Measurements from ENCODE around the gene MACROD2. TPM values are rescaled to one million over a fixed set of nuclear protein-coding genes. Genes with fewer than 3 reads are reported as not detected.

The MACROD2 gene
- total RNA-seq, 1 donor from 2014 or later = 3.1 TPM

GRCh38 chr20:14335052-14335451 is 339.7 kb downstream of the MACROD2 start:
- H3K9me3 ChIP-seq (ENCODE audit: control insufficient read depth in 3 of 3, low read length in 3 of 3) = no peaks in the 10 kb centered on the region
- peaks cover 0 to 12% (median 5%) of the 10 kb centered on the region in 3 donors for H3K4me1 ChIP-seq (ENCODE audit: control insufficient read depth in 3 of 3, insufficient read depth in 3 of 3, low read length in 3 of 3)
- H3K27ac ChIP-seq (ENCODE audit: low read depth, low read length) = no peak overlapping the region
- no peaks in the 10 kb centered on the region for H3K27me3 ChIP-seq (ENCODE audit: control insufficient read depth in 3 of 3, insufficient read depth in 3 of 3, low read length in 3 of 3)
- no peaks in the 10 kb centered on the region for H3K36me3 ChIP-seq (ENCODE audit: control insufficient read depth in 3 of 3, insufficient read depth in 3 of 3, low read length in 3 of 3)
- peak overlapping the region in 2 of 3 donors; percentile 23 to 46 for H3K9ac ChIP-seq (ENCODE audit: low read depth in 1 of 3, low read length in 3 of 3)
- H3K4me3 ChIP-seq (ENCODE audit: low read length in 3 of 3) = peak overlapping the region in 2 of 3 donors; percentile 1 to 38

- H3K4me1 ChIP-seq (ENCODE audit: control insufficient read depth in 3 of 3, insufficient read depth in 3 of 3, low read length in 3 of 3) = peaks cover 0 to 12% (median 6%) of the 10 kb centered on the region in 3 donors
- H3K9ac ChIP-seq (ENCODE audit: low read depth in 1 of 3, low read length in 3 of 3) = peak overlapping the region; percentile 63 to 80 (median 69)
- H3K4me3 ChIP-seq (ENCODE audit: low read length in 3 of 3) = peak overlapping the region; percentile 68 to 78 (median 70)
- peak overlapping the region; percentile 59 for H3K27ac ChIP-seq (ENCODE audit: low read depth, low read length)
- no peaks in the 10 kb centered on the region for H3K36me3 ChIP-seq (ENCODE audit: control insufficient read depth in 3 of 3, insufficient read depth in 3 of 3, low read length in 3 of 3)
- no peaks in the 10 kb centered on the region for H3K9me3 ChIP-seq (ENCODE audit: control insufficient read depth in 3 of 3, low read length in 3 of 3)
- H3K27me3 ChIP-seq (ENCODE audit: control insufficient read depth in 3 of 3, insufficient read depth in 3 of 3, low read length in 3 of 3) = no peaks in the 10 kb centered on the region
Observed at GRCh38 chr20:14336686-14337085, 341.4 kb downstream of the MACROD2 start.

- no peaks in the 10 kb centered on the region for H3K27me3 ChIP-seq (ENCODE audit: control insufficient read depth in 3 of 3, insufficient read depth in 3 of 3, low read length in 3 of 3)
- H3K9ac ChIP-seq (ENCODE audit: low read depth in 1 of 3, low read length in 3 of 3) = peak within 1 kb of the TSS; percentile 63 to 80 (median 69)
- H3K4me1 ChIP-seq (ENCODE audit: control insufficient read depth in 3 of 3, insufficient read depth in 3 of 3, low read length in 3 of 3) = peaks cover 4 to 12% (median 10%) of the 10 kb centered on the region in 3 donors
- H3K9me3 ChIP-seq (ENCODE audit: control insufficient read depth in 3 of 3, low read length in 3 of 3) = no peaks in the 10 kb centered on the region
- H3K36me3 ChIP-seq (ENCODE audit: control insufficient read depth in 3 of 3, insufficient read depth in 3 of 3, low read length in 3 of 3) = no peaks in the 10 kb centered on the region
- H3K4me3 ChIP-seq (ENCODE audit: low read length in 3 of 3) = peak within 1 kb of the TSS; percentile 68 to 78 (median 70)
- peak within 1 kb of the TSS; percentile 59 for H3K27ac ChIP-seq (ENCODE audit: low read depth, low read length)
Observed at GRCh38 chr20:14337400-14338171, 342.3 kb downstream of the MACROD2 start, which contains the start of gene FLRT3. TSS of gene FLRT3 (minus strand) at chr20:14337612. CDS start at chr20:14327506, 10,106 bp downstream.

GRCh38 chr20:14341801-14342200 is 346.5 kb downstream of the MACROD2 start:
- no peaks in the 10 kb centered on the region for H3K27me3 ChIP-seq (ENCODE audit: control insufficient read depth in 3 of 3, insufficient read depth in 3 of 3, low read length in 3 of 3)
- peak overlapping the region in 2 of 3 donors; percentile 4 to 32 for H3K4me3 ChIP-seq (ENCODE audit: low read length in 3 of 3)
- peaks cover 1 to 6% (median 4%) of the 10 kb centered on the region in 3 donors for H3K4me1 ChIP-seq (ENCODE audit: control insufficient read depth in 3 of 3, insufficient read depth in 3 of 3, low read length in 3 of 3)
- no peaks in the 10 kb centered on the region for H3K9me3 ChIP-seq (ENCODE audit: control insufficient read depth in 3 of 3, low read length in 3 of 3)
- no peaks in the 10 kb centered on the region for H3K36me3 ChIP-seq (ENCODE audit: control insufficient read depth in 3 of 3, insufficient read depth in 3 of 3, low read length in 3 of 3)
- no peak overlapping the region for H3K27ac ChIP-seq (ENCODE audit: low read depth, low read length)
- no peak overlapping the region for H3K9ac ChIP-seq (ENCODE audit: low read depth in 1 of 3, low read length in 3 of 3)

GRCh38 chr20:14342918-14343317 is 347.6 kb downstream of the MACROD2 start:
- Histone ChIP-seq H3K4me3 (ENCODE audit: low read length in 3 of 3) (no peak overlapping the region), H3K9me3 (ENCODE audit: control insufficient read depth in 3 of 3, low read length in 3 of 3) (no peaks in the 10 kb centered on the region), H3K27me3 (ENCODE audit: control insufficient read depth in 3 of 3, insufficient read depth in 3 of 3, low read length in 3 of 3) (no peaks in the 10 kb centered on the region), H3K4me1 (ENCODE audit: control insufficient read depth in 3 of 3, insufficient read depth in 3 of 3, low read length in 3 of 3) (peaks cover 0 to 5% (median 4%) of the 10 kb centered on the region in 3 donors), H3K9ac (ENCODE audit: low read depth in 1 of 3, low read length in 3 of 3) (no peak overlapping the region), H3K27ac (ENCODE audit: low read depth, low read length) (no peak overlapping the region), H3K36me3 (ENCODE audit: control insufficient read depth in 3 of 3, insufficient read depth in 3 of 3, low read length in 3 of 3) (no peaks in the 10 kb centered on the region)

GRCh38 chr20:14343491-14344065 is 348.3 kb downstream of the MACROD2 start:
- H3K36me3 ChIP-seq (ENCODE audit: control insufficient read depth in 3 of 3, insufficient read depth in 3 of 3, low read length in 3 of 3) = no peaks in the 10 kb centered on the region
- peaks cover 0 to 5% (median 4%) of the 10 kb centered on the region in 3 donors for H3K4me1 ChIP-seq (ENCODE audit: control insufficient read depth in 3 of 3, insufficient read depth in 3 of 3, low read length in 3 of 3)
- no peaks in the 10 kb centered on the region for H3K9me3 ChIP-seq (ENCODE audit: control insufficient read depth in 3 of 3, low read length in 3 of 3)
- no peak overlapping the region for H3K27ac ChIP-seq (ENCODE audit: low read depth, low read length)
- no peak overlapping the region for H3K9ac ChIP-seq (ENCODE audit: low read depth in 1 of 3, low read length in 3 of 3)
- no peak overlapping the region for H3K4me3 ChIP-seq (ENCODE audit: low read length in 3 of 3)
- no peaks in the 10 kb centered on the region for H3K27me3 ChIP-seq (ENCODE audit: control insufficient read depth in 3 of 3, insufficient read depth in 3 of 3, low read length in 3 of 3)

GRCh38 chr20:14344746-14345145 is 349.4 kb downstream of the MACROD2 start:
- no peaks in the 10 kb centered on the region for H3K27me3 ChIP-seq (ENCODE audit: control insufficient read depth in 3 of 3, insufficient read depth in 3 of 3, low read length in 3 of 3)
- no peak overlapping the region for H3K27ac ChIP-seq (ENCODE audit: low read depth, low read length)
- H3K9me3 ChIP-seq (ENCODE audit: control insufficient read depth in 3 of 3, low read length in 3 of 3) = no peaks in the 10 kb centered on the region
- H3K36me3 ChIP-seq (ENCODE audit: control insufficient read depth in 3 of 3, insufficient read depth in 3 of 3, low read length in 3 of 3) = no peaks in the 10 kb centered on the region
- no peak overlapping the region for H3K9ac ChIP-seq (ENCODE audit: low read depth in 1 of 3, low read length in 3 of 3)
- no peak overlapping the region for H3K4me3 ChIP-seq (ENCODE audit: low read length in 3 of 3)
- peaks cover 0 to 5% (median 4%) of the 10 kb centered on the region in 3 donors for H3K4me1 ChIP-seq (ENCODE audit: control insufficient read depth in 3 of 3, insufficient read depth in 3 of 3, low read length in 3 of 3)

GRCh38 chr20:14355791-14356190 is 360.5 kb downstream of the MACROD2 start:
- H3K9me3 ChIP-seq (ENCODE audit: control insufficient read depth in 3 of 3, low read length in 3 of 3) = no peaks in the 10 kb centered on the region
- no peaks in the 10 kb centered on the region for H3K4me1 ChIP-seq (ENCODE audit: control insufficient read depth in 3 of 3, insufficient read depth in 3 of 3, low read length in 3 of 3)
- H3K9ac ChIP-seq (ENCODE audit: low read depth in 1 of 3, low read length in 3 of 3) = no peak overlapping the region
- no peaks in the 10 kb centered on the region for H3K36me3 ChIP-seq (ENCODE audit: control insufficient read depth in 3 of 3, insufficient read depth in 3 of 3, low read length in 3 of 3)
- H3K4me3 ChIP-seq (ENCODE audit: low read length in 3 of 3) = no peak overlapping the region
- H3K27ac ChIP-seq (ENCODE audit: low read depth, low read length) = no peak overlapping the region
- H3K27me3 ChIP-seq (ENCODE audit: control insufficient read depth in 3 of 3, insufficient read depth in 3 of 3, low read length in 3 of 3) = no peaks in the 10 kb centered on the region

GRCh38 chr20:14360416-14360815 is 365.1 kb downstream of the MACROD2 start:
- Histone ChIP-seq H3K9ac (ENCODE audit: low read depth in 1 of 3, low read length in 3 of 3) (no peak overlapping the region), H3K4me3 (ENCODE audit: low read length in 3 of 3) (no peak overlapping the region), H3K27me3 (ENCODE audit: control insufficient read depth in 3 of 3, insufficient read depth in 3 of 3, low read length in 3 of 3) (no peaks in the 10 kb centered on the region), H3K4me1 (ENCODE audit: control insufficient read depth in 3 of 3, insufficient read depth in 3 of 3, low read length in 3 of 3) (no peaks in the 10 kb centered on the region), H3K9me3 (ENCODE audit: control insufficient read depth in 3 of 3, low read length in 3 of 3) (no peaks in the 10 kb centered on the region), H3K27ac (ENCODE audit: low read depth, low read length) (no peak overlapping the region), H3K36me3 (ENCODE audit: control insufficient read depth in 3 of 3, insufficient read depth in 3 of 3, low read length in 3 of 3) (no peaks in the 10 kb centered on the region)

All from skeletal muscle tissue (tissue), 4 donors.